ENCODE results near the gene SLC10A2. TPM values are rescaled to one million over a fixed set of nuclear protein-coding genes. Genes with fewer than 3 reads are reported as not detected.

The SLC10A2 gene
- total RNA-seq, 2 experiments from 2014 or later: not detected

DNA sequence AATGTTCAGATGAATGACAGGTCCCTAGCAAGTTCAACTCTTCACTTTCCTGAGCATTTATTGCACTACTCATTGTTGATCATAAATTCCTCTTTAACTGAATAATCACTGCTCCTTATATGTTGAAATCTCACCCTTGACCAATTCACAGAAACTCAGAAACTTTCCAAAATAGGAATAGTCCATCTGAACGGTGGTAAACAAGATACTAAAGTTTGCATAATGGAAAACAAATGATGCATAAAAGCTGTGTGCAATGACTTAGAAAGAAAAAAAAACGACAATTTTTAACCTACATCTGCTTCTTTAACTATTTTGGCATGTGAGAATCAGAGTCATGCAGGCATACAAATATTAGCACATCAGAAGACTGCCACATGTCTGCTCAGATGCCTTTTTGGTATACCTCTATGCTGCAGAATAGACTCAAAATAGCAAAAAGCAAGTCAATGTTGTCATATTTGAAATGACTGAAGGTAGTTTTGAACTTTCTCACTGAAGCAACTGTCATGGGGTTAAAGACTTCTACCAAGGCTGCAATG, 34.8 kb downstream of the SLC10A2 start:
- Histone ChIP-seq H3K79me2 (ENCODE audit: insufficient read depth, low read depth, low read length) (no peaks in the 10 kb centered on the region), H3K4me2 (ENCODE audit: low read length) (peak overlapping the region; percentile 65), H3K9me3 (ENCODE audit: low read length) (peaks cover 35% of the 10 kb centered on the region; the same call in 1 of the 2 replicates), H4K20me1 (ENCODE audit: insufficient read depth, low read length) (no peaks in the 10 kb centered on the region), H2AFZ (ENCODE audit: low read length) (peak overlapping the region; percentile 57; the same call in 1 of the 2 replicates), H3K4me1 (ENCODE audit: insufficient read depth, low read length, poor library complexity, severe bottlenecking) (peaks cover 77% of the 10 kb centered on the region), H3K9me2 (ENCODE audit: insufficient read depth, low read length) (no peaks in the 10 kb centered on the region), H3K36me3 (ENCODE audit: insufficient read depth, low read length) (peaks cover 13% of the 10 kb centered on the region), H3K27ac (ENCODE audit: low read depth, low read length, poor library complexity, severe bottlenecking) (peak overlapping the region; percentile 97), H3K4me3 (ENCODE audit: low read depth, low read length, poor library complexity, severe bottlenecking) (peak overlapping the region; percentile 43)
- no TSS peak for BruUV-seq (replicated peaks)
- POLR2A ChIA-PET: interaction anchor here (0.7 to 1.1 kb wide), 4 partner anchors 11 to 115 kb away, joined by 3 to 4 read pairs (median 3); no protein-coding TSS in a partner anchor
- CTCF ChIA-PET (ENCODE audit: unreplicated experiment): no interaction called here
- TF ChIP-seq, protein P1, sequence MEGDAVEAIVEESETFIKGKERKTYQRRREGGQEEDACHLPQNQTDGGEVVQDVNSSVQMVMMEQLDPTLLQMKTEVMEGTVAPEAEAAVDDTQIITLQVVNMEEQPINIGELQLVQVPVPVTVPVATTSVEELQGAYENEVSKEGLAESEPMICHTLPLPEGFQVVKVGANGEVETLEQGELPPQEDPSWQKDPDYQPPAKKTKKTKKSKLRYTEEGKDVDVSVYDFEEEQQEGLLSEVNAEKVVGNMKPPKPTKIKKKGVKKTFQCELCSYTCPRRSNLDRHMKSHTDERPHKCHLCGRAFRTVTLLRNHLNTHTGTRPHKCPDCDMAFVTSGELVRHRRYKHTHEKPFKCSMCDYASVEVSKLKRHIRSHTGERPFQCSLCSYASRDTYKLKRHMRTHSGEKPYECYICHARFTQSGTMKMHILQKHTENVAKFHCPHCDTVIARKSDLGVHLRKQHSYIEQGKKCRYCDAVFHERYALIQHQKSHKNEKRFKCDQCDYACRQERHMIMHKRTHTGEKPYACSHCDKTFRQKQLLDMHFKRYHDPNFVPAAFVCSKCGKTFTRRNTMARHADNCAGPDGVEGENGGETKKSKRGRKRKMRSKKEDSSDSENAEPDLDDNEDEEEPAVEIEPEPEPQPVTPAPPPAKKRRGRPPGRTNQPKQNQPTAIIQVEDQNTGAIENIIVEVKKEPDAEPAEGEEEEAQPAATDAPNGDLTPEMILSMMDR (conservative IDR thresholded peaks at IDR 0.05; ENCODE audit: low read length): no peak
- TF ChIP-seq EZH2phosphoT487 (IDR thresholded peaks at IDR 0.05; ENCODE audit: borderline replicate concordance, low read depth, low read length): no peak
- DNase-seq (ENCODE audit: low spot score): peak; percentile 87
- intact Hi-C loops (cut with micrococcal nuclease; ENCODE audit: unreplicated experiment): loop anchor here (2.0 to 5.0 kb wide), 3 partner anchors 25 to 109 kb away; no protein-coding TSS in a partner anchor

DNA sequence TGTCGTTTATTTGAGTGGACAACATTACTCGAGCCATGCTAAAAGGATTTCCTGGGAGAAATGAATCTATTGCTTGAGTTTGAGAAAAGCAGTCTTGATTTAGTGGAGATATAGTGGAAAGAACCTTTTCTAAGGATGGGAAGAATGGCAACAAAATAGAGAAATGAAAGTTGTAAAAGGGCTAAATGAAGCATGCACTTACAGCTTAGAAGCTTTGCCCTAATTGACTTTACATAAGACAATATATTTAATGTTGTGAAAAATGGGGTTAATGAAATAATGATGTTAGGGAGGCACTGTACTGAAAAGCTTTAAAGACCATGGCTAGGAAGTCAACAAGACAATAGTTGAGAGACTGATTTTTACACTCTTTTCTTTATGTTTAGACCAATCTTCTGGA, 35.4 kb downstream of the SLC10A2 start:
- no peaks in the 10 kb centered on the region for H3K79me2 ChIP-seq (ENCODE audit: insufficient read depth, low read depth, low read length)
- H2AFZ ChIP-seq (ENCODE audit: low read length): peak overlapping the region; percentile 57; the same call in 1 of the 2 replicates
- H3K4me1 ChIP-seq (ENCODE audit: insufficient read depth, low read length, poor library complexity, severe bottlenecking): peaks cover 71% of the 10 kb centered on the region
- POLR2A ChIA-PET: interaction anchor here (0.7 to 0.9 kb wide), 3 partner anchors 53 to 115 kb away, joined by 3 to 4 read pairs (median 3); no protein-coding TSS in a partner anchor
- peak overlapping the region; percentile 65 for H3K4me2 ChIP-seq (ENCODE audit: low read length)
- CTCF ChIA-PET (ENCODE audit: unreplicated experiment): no interaction called here
- H3K27ac ChIP-seq (ENCODE audit: low read depth, low read length, poor library complexity, severe bottlenecking): peak overlapping the region; percentile 97
- TSS peak; percentile 93 for BruUV-seq (replicated peaks)
- H3K36me3 ChIP-seq (ENCODE audit: insufficient read depth, low read length): peaks cover 13% of the 10 kb centered on the region
- TF ChIP-seq, protein P1 (conservative IDR thresholded peaks at IDR 0.05; ENCODE audit: low read length): no peak
- TF ChIP-seq EZH2phosphoT487 (IDR thresholded peaks at IDR 0.05; ENCODE audit: borderline replicate concordance, low read depth, low read length): no peak
- H3K4me3 ChIP-seq (ENCODE audit: low read depth, low read length, poor library complexity, severe bottlenecking): peak overlapping the region; percentile 43
- peaks cover 38% of the 10 kb centered on the region; the same call in 1 of the 2 replicates for H3K9me3 ChIP-seq (ENCODE audit: low read length)
- intact Hi-C loops (cut with micrococcal nuclease; ENCODE audit: unreplicated experiment): loop anchor here (2.0 to 5.0 kb wide), 3 partner anchors 24 to 108 kb away; no protein-coding TSS in a partner anchor
- peak; percentile 15 for DNase-seq (ENCODE audit: low spot score)
- no peaks in the 10 kb centered on the region for H4K20me1 ChIP-seq (ENCODE audit: insufficient read depth, low read length)
- H3K9me2 ChIP-seq (ENCODE audit: insufficient read depth, low read length): no peaks in the 10 kb centered on the region

DNA sequence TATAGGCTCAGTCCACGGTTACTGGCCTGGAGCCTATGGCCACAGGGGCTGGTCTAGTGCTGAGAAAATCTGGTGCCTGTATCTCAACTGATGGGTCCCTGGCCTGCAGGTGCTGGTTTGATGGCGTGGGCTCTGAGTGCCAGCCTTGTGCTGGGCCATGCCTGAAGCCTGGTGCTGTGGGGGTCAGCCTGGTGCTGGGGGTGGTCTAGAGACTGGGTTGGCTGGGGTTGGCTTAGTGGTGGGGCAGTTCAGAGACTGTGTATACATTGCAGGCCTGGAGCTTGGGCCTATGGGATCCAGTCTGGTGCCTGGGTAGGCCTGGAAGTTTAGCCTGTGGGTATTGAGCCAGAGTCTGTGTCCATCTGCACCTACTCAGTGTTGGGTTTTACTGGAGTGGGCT, 36.4 kb downstream of the SLC10A2 start:
- Histone ChIP-seq H3K4me3 (ENCODE audit: low read depth, low read length, poor library complexity, severe bottlenecking) (peak overlapping the region; percentile 17), H3K4me1 (ENCODE audit: insufficient read depth, low read length, poor library complexity, severe bottlenecking) (peaks cover 61% of the 10 kb centered on the region), H3K9me2 (ENCODE audit: insufficient read depth, low read length) (no peaks in the 10 kb centered on the region), H3K36me3 (ENCODE audit: insufficient read depth, low read length) (peaks cover 5% of the 10 kb centered on the region; the same call in 1 of the 2 replicates), H3K79me2 (ENCODE audit: insufficient read depth, low read depth, low read length) (no peaks in the 10 kb centered on the region), H3K4me2 (ENCODE audit: low read length) (peak overlapping the region; percentile 65), H3K27ac (ENCODE audit: low read depth, low read length, poor library complexity, severe bottlenecking) (peak overlapping the region; percentile 97), H4K20me1 (ENCODE audit: insufficient read depth, low read length) (no peaks in the 10 kb centered on the region), H3K9me3 (ENCODE audit: low read length) (peaks cover 30% of the 10 kb centered on the region; the same call in 1 of the 2 replicates), H2AFZ (ENCODE audit: low read length) (peak overlapping the region; percentile 57; the same call in 1 of the 2 replicates)
- no peak for DNase-seq (ENCODE audit: low spot score)
- intact Hi-C loops (cut with micrococcal nuclease; ENCODE audit: unreplicated experiment): loop anchor here (2.0 to 5.0 kb wide), 3 partner anchors 23 to 107 kb away; no protein-coding TSS in a partner anchor
- no TSS peak for BruUV-seq (replicated peaks)
- POLR2A ChIA-PET: no interaction called here
- TF ChIP-seq EZH2phosphoT487 (IDR thresholded peaks at IDR 0.05; ENCODE audit: borderline replicate concordance, low read depth, low read length): no peak
- TF ChIP-seq, protein P1 (conservative IDR thresholded peaks at IDR 0.05; ENCODE audit: low read length): no peak
- CTCF ChIA-PET (ENCODE audit: unreplicated experiment): no interaction called here

Measured in OCI-LY7 (cell line).